ENCODE measurements around the gene KMT5C. TPM values are rescaled to one million over a fixed set of nuclear protein-coding genes. Genes with fewer than 3 reads are reported as not detected.

Gene KMT5C
- total RNA-seq, 1 donor: 14.3 TPM

DNA sequence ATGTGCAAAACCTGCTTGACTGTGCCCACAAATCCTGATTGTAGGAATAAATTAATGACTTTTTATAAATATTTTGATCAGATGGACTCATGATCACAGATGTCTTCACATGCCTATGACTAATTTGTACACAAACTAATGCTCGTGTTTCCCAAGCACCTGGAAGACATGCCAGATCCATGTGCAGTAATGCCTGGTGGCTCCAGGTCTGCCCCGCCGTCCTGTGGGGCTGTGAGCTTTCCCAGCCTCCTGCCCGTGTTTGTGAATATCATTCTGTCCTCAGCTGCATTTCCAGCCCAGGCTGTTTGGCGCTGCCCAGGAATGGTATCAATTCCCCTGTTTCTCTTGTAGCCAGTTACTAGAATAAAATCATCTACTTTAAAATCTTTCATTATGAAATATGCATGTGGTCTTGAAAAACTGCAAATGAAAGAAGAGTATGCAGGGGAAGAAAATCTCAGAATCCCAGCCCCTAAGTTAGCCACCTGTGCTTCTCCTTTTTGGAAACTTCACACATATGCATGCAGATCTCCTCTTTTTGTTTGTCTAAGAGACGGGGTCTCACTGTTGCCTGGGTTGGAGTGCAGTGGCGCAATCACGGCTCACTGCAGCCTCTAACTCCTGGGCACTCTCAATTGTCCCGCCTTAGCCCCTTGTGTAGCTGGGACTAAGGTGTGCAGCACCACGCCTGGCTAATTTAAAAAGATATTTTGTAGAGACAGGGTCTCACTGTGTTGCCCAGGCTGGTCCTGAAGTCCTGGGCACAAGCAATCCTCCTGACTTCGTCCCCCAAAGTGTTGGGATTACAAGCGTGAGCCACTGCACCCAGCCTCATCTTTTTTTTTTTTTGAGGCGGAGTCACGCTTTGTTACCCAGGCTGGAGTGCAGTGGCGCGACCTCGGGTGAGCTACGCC, 52.3 kb downstream of the KMT5C start:
- peaks cover 35% of the 10 kb centered on the region for H3K4me1 ChIP-seq (ENCODE audit: insufficient read depth, low read length)
- H3K9me3 ChIP-seq (ENCODE audit: low read depth, low read length): no peaks in the 10 kb centered on the region
- H3K27me3 ChIP-seq (ENCODE audit: insufficient read depth, low read length): no peaks in the 10 kb centered on the region
- H3K4me3 ChIP-seq (ENCODE audit: low read length): no peak overlapping the region

GRCh38 chr19:55392820-55393761, 53.4 kb downstream of the KMT5C start:
- no peaks in the 10 kb centered on the region for H3K9me3 ChIP-seq (ENCODE audit: low read depth, low read length)
- H3K27me3 ChIP-seq (ENCODE audit: insufficient read depth, low read length): no peaks in the 10 kb centered on the region
- no peak overlapping the region for H3K4me3 ChIP-seq (ENCODE audit: low read length)
- peaks cover 27% of the 10 kb centered on the region for H3K4me1 ChIP-seq (ENCODE audit: insufficient read depth, low read length)

Other genes starting within 250 kb of the KMT5C start
- 45.8 TPM for gene PPP1R12C, start 222.2 kb upstream of the KMT5C start, total RNA-seq
- gene TNNT1, start 190.7 kb upstream of the KMT5C start, total RNA-seq: 9.7 TPM
- gene TNNI3, start 182.1 kb upstream of the KMT5C start, total RNA-seq: not detected
- gene DNAAF3, start 173.3 kb upstream of the KMT5C start, total RNA-seq: 0.52 TPM
- gene SYT5, start 159.6 kb upstream of the KMT5C start, total RNA-seq: 0.63 TPM
- not detected for gene PTPRH, start 130.4 kb upstream of the KMT5C start, total RNA-seq
- gene TMEM86B, start 111.1 kb upstream of the KMT5C start, total RNA-seq: 2.0 TPM
- gene PPP6R1, start 80.9 kb upstream of the KMT5C start, total RNA-seq: 62.5 TPM
- 7.9 TPM for gene HSPBP1, start 59.8 kb upstream of the KMT5C start, total RNA-seq
- gene BRSK1, start 55.9 kb upstream of the KMT5C start, total RNA-seq: 0.52 TPM
- 2.0 TPM for gene TMEM150B, start 14.5 kb upstream of the KMT5C start, total RNA-seq
- not detected for gene COX6B2, start 14.8 kb downstream of the KMT5C start, total RNA-seq
- gene GARIN5B, start 23.4 kb downstream of the KMT5C start, total RNA-seq: not detected
- 0.10 TPM for gene IL11, start 30.6 kb downstream of the KMT5C start, total RNA-seq
- not detected for gene TMEM190, start 37.0 kb downstream of the KMT5C start, total RNA-seq
- 1.9 TPM for gene TMEM238, start 44.4 kb downstream of the KMT5C start, total RNA-seq
- 605 TPM for gene RPL28, start 46.1 kb downstream of the KMT5C start, total RNA-seq
- 20.7 TPM for gene UBE2S, start 67.9 kb downstream of the KMT5C start, total RNA-seq
- gene SHISA7, start 103.4 kb downstream of the KMT5C start, total RNA-seq: not detected
- 4.5 TPM for gene ISOC2, start 121.8 kb downstream of the KMT5C start, total RNA-seq
- not detected for gene C19orf85, start 124.9 kb downstream of the KMT5C start, total RNA-seq
- 3.5 TPM for gene ZNF628, start 136.7 kb downstream of the KMT5C start, total RNA-seq
- gene NAT14, start 145.3 kb downstream of the KMT5C start, total RNA-seq: 1.9 TPM
- gene SSC5D, start 148.6 kb downstream of the KMT5C start, total RNA-seq: 0.10 TPM
- not detected for gene SBK2, start 197.3 kb downstream of the KMT5C start, total RNA-seq
- gene SBK3, start 205.7 kb downstream of the KMT5C start, total RNA-seq: not detected
- 2.7 TPM for gene ZNF579, start 241.0 kb downstream of the KMT5C start, total RNA-seq

Measured in mononuclear cell (primary cell).